DOHH2 (cell line): ENCODE measurements around the gene DQX1.

ENCODE experiments used
- EZH2phosphoT487 ChIP-seq: fragments of 200-600 bp; sonication (generic); IDR thresholded peaks from 2 replicates; pipeline ENCODE4 v1.6.1; 2017; ENCODE audit warnings: borderline replicate concordance, mild to moderate bottlenecking, antibody characterized with exemption, low read length, moderate library complexity, mixed read lengths
- TF ChIP-seq, protein P1 (sequence below): fragments of 200-600 bp; sonication (generic); IDR thresholded peaks from one replicate; pipeline ENCODE4 v1.5.1; 2014; ENCODE audit warnings: antibody characterized with exemption, mild to moderate bottlenecking, low read depth, low read length; ENCODE audit not compliant: poor library complexity, severe bottlenecking

DNA sequence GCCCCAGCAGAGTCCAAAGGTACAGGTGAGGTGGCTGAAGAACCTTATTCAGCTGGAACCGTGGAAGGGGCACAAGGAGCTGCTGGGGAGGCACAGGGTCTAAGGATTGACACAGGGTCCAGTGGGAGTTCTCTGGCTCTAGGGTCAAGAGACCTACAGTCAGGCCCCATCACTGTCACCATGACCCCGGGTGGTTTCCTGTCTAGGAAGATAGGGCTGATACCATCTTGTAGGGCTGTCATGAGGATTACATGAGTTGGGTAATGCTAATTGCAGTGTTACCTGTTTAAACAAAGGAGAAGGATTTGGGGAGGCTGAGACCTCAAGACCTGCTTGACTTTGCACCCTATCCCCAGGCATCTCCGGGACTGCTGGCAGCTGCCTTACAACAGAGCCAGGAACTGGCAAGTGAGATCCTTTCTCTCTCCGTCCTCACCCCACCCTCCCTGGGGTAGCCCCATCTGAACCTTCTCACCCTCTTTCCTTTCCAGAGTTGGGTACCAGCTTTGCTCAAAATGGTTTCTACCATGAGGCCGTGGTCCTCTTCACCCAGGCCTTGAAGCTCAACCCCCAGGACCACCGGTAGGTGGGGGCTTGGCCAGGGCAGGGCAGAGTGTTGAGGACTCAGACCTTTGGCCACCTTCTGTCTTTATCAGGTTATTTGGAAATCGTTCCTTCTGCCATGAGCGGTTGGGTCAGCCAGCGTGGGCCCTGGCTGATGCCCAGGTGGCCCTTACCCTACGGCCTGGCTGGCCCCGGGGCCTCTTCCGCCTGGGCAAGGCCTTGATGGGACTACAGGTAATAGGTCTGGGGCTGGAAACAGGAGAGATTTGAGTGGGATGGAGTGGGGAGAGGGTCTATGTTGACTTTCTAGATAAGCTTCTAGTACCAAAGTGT is 34.1 kb downstream of the DQX1 start:
- TF ChIP-seq, protein P1, sequence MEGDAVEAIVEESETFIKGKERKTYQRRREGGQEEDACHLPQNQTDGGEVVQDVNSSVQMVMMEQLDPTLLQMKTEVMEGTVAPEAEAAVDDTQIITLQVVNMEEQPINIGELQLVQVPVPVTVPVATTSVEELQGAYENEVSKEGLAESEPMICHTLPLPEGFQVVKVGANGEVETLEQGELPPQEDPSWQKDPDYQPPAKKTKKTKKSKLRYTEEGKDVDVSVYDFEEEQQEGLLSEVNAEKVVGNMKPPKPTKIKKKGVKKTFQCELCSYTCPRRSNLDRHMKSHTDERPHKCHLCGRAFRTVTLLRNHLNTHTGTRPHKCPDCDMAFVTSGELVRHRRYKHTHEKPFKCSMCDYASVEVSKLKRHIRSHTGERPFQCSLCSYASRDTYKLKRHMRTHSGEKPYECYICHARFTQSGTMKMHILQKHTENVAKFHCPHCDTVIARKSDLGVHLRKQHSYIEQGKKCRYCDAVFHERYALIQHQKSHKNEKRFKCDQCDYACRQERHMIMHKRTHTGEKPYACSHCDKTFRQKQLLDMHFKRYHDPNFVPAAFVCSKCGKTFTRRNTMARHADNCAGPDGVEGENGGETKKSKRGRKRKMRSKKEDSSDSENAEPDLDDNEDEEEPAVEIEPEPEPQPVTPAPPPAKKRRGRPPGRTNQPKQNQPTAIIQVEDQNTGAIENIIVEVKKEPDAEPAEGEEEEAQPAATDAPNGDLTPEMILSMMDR: no peak
- TF ChIP-seq EZH2phosphoT487: no peak
